Occipital lobe (tissue), 2 donors: ENCODE data around the gene C3. TPM values are rescaled to one million over a fixed set of nuclear protein-coding genes. Genes with fewer than 3 reads are reported as not detected.
"Not testable (repeated sequence)": the region's sequence is repeated elsewhere in the genome, so short reads cannot be mapped to it uniquely, and the experiment has no call there.

Source experiments
- DNase-seq: peaks from one replicate; lab custom pipeline; 2025; lab: John Stamatoyannopoulos, UW
- total RNA-seq: library from RNA; depleted of rRNA; stranded (reverse); fragments of >200 nt; gene quantifications from one replicate; pipeline ENCODE4 v1.2.3, GENCODE V29; 2014

Gene C3
- total RNA-seq, 1 donor from 2014 or later, result 12.3 TPM

DNA sequence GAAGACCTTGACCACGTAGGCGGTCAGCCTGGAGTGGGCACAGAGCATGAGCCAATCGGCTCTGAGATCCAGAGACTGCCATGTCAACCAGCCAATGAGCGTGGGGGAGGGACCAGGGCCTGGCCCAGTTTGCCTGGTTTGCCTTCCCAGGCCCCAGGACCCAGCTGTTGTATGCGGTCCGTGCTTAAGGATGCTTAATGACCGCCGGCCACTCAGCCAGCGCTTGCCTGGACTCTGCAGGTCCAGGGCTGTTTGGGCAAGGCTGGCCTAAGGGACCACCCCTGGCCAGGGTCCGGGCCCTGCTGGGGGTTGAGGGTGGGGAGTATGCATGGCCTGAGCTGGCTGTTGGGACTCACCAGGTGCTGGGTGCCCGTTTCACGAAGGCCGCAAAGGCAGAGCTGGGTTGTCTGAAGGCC lies 27.4 kb downstream of the C3 start:
- no peak for DNase-seq

DNA sequence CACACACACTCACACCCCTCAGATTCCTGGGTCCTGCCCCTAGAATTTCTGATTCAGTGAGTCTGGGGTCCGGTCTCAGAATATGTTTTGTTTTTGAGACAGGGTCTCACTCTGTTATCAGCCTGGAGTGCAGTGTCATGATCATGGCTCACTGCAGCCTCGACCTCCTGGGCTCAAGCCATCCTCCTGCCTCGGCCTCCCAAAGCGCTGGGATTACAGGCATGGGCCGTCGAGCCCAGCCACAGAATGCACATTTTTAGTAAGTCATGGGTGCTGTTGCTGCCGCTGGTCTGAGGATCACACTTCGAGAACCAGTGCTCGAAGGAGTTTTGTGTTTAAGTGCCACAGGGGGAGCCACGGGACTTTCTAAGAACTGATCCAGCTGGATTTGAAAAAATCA lies 28.4 kb downstream of the C3 start:
- no peak for DNase-seq

- no peak for DNase-seq
These were observed 29.1 kb downstream of the C3 start for GRCh38 chr19:6691342-6691741.

- no peak for DNase-seq
These were observed 30.1 kb downstream of the C3 start for GRCh38 chr19:6690160-6690885.

DNA sequence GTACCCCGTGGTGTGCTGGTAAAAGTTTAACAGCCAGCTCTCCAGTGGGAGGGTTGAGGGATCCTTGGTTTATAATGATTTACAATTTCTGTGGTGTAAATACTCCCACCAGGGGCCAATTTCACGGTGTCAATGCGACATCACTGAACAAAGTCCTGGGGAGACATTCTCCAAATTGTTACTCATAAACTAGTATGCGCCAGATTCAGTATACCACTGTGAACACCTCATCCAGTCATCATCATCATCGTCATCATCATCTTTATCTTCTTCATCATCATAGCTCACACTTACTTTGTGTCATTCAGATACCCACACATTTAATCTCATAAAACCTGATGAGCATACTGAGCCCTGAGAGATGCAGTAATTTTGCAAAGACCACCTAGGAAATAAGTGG lies 33.3 kb downstream of the C3 start:
- DNase-seq, result no peak

DNA sequence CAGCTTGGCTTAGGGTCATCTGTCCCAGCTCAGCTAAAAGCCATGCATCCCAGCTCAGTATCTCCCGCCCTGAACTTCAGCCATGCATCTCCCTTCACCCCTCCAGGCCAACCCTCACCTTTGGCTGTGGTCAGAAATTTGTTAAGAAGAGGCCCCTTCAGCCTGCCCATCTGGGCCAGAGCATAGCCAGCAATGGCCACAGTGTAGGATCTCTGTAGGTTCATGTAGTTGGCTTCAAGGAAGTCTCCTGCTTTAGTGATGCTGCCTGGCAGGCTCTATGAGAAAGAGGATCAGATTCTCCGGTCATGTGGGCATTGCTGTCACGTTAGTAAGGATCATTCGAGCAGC lies 33.8 kb downstream of the C3 start:
- DNase-seq, result no peak

DNA sequence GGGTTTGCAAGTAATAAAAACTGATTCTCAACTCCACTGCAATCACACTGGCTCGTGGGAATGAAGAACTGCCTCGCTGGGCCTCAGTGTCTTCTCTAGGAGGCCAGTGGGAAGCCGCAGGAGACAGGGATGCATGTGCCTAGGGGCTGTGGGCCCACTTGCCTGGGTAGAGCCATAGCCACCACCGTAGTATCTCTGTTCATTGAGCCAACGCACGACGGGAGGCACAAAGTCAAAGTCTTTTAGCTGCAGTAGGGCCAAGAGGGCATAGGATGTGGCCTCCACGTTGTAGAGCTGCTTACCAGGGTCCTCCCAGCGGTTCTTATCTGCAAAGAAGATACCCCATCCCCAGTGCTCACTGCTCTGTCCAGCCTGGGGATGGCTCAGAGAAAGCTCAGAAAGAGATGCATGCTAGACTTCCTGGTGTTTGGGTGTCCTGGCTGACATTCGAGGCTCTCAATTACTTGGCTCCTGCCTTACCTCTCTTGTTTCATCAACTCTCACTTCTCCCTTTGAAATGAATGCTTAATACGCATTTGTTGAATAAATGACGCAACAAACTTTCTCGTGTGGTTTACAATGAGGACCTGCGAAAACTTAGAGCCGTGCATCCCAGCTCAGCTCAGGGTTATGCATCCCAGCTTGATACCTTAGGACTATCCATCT lies 34.4 kb downstream of the C3 start:
- DNase-seq, result no peak

- DNase-seq, result no peak
These were observed 35.0 kb downstream of the C3 start for GRCh38 chr19:6685482-6685881.

GRCh38 chr19:6683971-6684370 lies 36.5 kb downstream of the C3 start:
- DNase-seq, result no peak

DNA sequence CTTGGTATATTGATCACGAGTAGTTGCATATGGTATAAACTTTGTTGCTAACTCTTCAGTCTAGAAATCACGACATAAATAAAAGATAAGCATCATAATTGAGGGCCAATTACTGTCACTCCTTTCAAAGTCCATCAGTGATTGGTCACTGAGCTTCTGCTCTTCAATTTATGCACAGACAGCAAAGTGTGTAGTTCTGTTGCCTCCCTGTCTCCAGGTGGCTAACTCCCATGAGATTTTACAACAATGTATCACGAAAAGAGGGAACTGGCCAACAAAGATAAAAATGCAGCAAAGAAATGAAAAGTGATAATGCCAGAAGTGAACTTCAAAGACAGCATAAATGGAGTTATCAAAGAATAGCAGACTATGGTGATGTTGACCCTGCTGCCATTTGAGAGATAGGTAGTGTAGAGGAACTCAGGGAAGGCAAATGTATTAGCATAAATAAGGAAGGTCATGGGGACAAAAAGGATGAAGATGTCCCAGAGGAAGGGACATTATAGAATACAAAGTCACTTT lies 37.8 kb downstream of the C3 start:
- no peak for DNase-seq

DNA sequence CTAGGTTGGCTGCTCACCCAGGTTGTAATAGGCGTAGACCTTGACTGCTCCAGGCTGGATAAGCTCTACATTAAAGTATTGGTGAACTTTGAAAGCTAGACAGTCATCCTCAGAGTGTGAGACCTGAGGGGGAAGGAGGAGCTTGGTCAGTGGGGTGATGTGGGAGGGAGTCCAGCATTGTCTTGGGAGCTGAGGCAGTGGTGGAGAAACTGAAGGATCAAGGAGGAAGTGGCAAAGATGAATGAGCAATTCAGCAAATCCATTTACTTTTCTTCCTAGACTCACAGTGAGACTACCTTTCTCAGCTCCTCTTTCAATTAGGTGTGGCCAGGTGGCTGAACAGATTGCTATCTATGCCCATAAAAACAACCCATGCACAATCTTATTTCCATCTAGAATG lies 40.3 kb downstream of the C3 start:
- no peak for DNase-seq

- DNase-seq, result no peak
These were observed 41.3 kb downstream of the C3 start for GRCh38 chr19:6679139-6679538.

- DNase-seq, result no peak
These were observed 41.8 kb downstream of the C3 start for GRCh38 chr19:6678690-6679109.

GRCh38 chr19:6677883-6678689 lies 42.4 kb downstream of the C3 start:
- no peak for DNase-seq

- DNase-seq, result no peak
These were observed 43.0 kb downstream of the C3 start for GRCh38 chr19:6677495-6677882.

DNA sequence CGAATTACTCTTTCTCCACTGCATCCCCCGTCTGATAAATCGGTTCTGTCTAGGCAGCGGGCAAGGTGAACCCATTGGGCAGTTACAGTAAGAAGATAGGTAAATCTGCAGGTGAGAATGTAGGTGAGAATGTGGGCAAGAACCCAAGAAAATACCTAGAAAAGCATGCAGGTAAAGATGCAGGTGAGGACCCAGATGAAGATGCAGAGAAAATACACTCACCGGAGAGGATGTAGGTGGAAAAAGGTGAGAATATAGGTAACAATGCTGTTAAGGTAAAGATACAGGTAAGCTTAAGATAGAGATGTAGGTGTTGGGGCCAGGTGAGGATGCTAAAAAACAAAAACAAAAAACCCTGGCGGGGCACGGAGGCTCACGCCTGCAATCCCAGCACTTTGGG lies 44.2 kb downstream of the C3 start:
- DNase-seq, result no peak

GRCh38 chr19:6674868-6675305 lies 45.6 kb downstream of the C3 start:
- DNase-seq, result no peak

DNA sequence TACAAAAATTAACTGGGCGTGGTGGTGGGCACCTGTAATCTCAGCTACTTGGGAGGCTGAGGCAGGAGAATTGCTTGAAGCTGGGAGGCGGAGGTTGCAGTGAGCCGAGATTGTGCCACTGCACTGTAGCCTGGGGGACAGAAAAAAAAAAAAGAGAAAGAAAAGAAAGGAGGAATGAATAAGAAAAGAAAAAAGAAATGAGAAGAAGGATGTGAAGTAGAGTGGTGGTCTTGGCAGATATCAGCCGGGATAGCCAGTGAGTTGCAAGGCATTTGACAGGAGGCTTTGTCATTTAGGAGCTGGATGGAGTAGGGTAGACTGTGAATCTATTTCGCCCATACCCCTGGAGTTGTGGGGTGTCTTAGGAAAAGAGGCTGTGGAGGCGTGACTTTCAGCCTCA lies 46.0 kb downstream of the C3 start:
- not testable (repeated sequence) for DNase-seq

- DNase-seq, result no peak
These were observed 47.7 kb downstream of the C3 start for GRCh38 chr19:6672693-6673290.

- DNase-seq, result no peak
These were observed 48.5 kb downstream of the C3 start for GRCh38 chr19:6671960-6672359.

- no peak for DNase-seq
These were observed 51.8 kb downstream of the C3 start for GRCh38 chr19:6668691-6669090.

DNA sequence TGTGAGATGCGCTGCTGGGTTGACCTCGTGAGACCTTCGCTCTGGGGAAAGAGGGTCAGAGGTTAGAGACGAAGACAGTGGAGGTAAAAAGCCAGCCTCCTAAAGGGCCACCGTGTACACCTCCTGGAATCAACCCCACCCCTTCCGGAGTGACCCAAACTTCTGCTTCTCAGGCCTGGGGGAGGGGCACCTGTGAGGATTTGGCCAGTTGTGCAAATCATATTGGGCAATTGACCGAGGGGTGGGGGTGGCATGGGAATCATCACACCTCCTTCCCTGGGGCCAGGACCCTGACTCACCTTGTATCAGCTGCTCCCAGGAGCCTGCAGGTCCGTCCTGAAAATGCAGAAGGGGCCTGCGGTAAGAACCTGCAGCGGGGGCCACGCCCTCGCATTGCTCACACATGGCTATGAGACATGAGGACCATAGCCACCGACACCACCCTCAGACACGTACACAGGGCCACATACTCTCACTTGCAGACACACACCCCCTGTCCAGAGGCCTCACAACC lies 53.3 kb downstream of the C3 start:
- DNase-seq, result no peak
